Measurements from ENCODE around the gene LSM14A.

LSM14A gene

DNA sequence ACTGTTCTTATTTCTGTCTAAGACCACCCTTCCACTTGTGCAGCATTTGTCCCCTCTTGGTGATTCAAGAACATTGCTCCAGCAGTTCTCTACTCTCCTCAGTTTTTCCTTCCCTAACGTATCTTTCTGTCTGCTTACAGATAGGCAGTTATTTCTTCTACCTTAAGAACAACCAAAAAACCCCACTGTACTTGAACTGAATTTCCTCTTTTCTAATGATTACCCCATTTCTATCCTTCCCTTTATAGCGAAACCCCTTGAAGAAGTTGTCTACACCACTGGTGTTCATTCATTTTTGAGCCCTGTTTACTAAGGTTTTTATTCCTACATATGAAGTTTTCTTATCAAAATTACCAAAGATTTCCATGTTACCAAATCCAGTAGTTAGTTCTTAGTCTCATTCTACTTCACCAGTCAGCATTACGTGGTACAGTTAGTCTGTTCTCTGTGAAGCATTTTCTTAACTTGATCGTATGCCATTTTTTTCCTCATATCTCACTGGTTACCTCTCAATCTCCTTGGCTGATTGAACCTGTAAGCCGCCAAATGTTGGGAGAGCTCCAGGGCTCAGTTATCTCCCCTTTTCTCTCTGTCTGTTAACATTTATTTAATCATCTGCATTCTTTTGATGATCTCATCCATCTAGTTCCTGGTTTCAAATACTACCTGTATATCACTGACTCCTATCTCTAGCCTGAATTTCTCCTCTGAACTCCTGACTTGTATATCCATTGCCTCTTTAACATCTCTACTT lies 9.0 kb downstream of the LSM14A start:
- H3K4me2 ChIP-seq (ENCODE audit: low read depth, low read length), result no peak overlapping the region
- 0 out of 2 replicates have a peak, but pooled peaks cover 7% of the 10 kb centered on the region for H3K4me1 ChIP-seq (ENCODE audit: low read length)
- H3K4me3 ChIP-seq (ENCODE audit: low read length), result no peak overlapping the region
- no peaks in the 10 kb centered on the region for H3K27me3 ChIP-seq (replicated peaks; ENCODE audit: insufficient read depth, low read length)
- peaks cover 4% of the 10 kb centered on the region; the same call in 1 of the 2 replicates for H3F3A ChIP-seq (ENCODE audit: insufficient read depth, low read length)
- no peaks in the 10 kb centered on the region for H3K9me2 ChIP-seq (replicated peaks; ENCODE audit: insufficient read depth, low read length)
- no peak overlapping the region for H3K27ac ChIP-seq (ENCODE audit: low read length)
- H3K79me2 ChIP-seq (ENCODE audit: low read length), result peaks cover 100% of the 10 kb centered on the region
- peaks cover 64% of the 10 kb centered on the region for H4K20me1 ChIP-seq (ENCODE audit: insufficient read depth, low read length)
- no peak overlapping the region for H2AFZ ChIP-seq (ENCODE audit: low read length)
- no peak for DNase-seq
- TF ChIP-seq EZH2 (optimal IDR thresholded peaks at IDR 0.05; ENCODE audit: low read depth, low read length) (no peak), EZH2phosphoT487 (IDR thresholded peaks at IDR 0.05; ENCODE audit: low read length) (no peak)
- TF ChIP-seq, protein P1, sequence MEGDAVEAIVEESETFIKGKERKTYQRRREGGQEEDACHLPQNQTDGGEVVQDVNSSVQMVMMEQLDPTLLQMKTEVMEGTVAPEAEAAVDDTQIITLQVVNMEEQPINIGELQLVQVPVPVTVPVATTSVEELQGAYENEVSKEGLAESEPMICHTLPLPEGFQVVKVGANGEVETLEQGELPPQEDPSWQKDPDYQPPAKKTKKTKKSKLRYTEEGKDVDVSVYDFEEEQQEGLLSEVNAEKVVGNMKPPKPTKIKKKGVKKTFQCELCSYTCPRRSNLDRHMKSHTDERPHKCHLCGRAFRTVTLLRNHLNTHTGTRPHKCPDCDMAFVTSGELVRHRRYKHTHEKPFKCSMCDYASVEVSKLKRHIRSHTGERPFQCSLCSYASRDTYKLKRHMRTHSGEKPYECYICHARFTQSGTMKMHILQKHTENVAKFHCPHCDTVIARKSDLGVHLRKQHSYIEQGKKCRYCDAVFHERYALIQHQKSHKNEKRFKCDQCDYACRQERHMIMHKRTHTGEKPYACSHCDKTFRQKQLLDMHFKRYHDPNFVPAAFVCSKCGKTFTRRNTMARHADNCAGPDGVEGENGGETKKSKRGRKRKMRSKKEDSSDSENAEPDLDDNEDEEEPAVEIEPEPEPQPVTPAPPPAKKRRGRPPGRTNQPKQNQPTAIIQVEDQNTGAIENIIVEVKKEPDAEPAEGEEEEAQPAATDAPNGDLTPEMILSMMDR (IDR thresholded peaks at IDR 0.05; ENCODE audit: low read length), result no peak
- H3K9me3 ChIP-seq (replicated peaks; ENCODE audit: insufficient read depth, low read length), result no peaks in the 10 kb centered on the region
- no peak overlapping the region for H3K9ac ChIP-seq (ENCODE audit: low read length)
- H3K36me3 ChIP-seq (replicated peaks; ENCODE audit: insufficient read depth, low read length), result no peaks in the 10 kb centered on the region; the same call in 1 of the 2 replicates

DNA sequence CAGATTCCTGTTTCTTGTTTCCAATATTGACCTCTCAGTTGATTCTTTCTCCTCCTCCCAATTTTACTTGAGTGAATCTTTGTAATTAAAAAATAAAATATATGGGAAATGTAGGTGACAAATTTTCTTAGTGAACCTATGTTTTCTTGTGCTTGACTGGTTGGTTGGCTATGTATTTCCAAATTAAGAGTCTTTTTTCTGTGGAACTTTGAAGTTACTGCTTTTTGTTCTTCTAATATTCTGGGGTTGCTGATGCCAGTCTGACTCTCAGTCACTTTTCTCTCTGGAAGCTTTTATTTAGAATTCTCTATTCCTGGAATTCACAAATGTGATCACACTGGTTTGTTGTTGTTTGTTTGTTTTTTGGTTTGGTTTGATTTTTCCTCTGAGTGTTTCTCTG lies 9.8 kb downstream of the LSM14A start:
- Histone ChIP-seq H3K4me1 (ENCODE audit: low read length) (no peaks in the 10 kb centered on the region), H3K27me3 (replicated peaks; ENCODE audit: insufficient read depth, low read length) (no peaks in the 10 kb centered on the region), H3K9me2 (replicated peaks; ENCODE audit: insufficient read depth, low read length) (no peaks in the 10 kb centered on the region), H3K9ac (ENCODE audit: low read length) (no peak overlapping the region), H3K4me3 (ENCODE audit: low read length) (no peak overlapping the region), H3F3A (ENCODE audit: insufficient read depth, low read length) (peaks cover 4% of the 10 kb centered on the region; the same call in 1 of the 2 replicates), H3K4me2 (ENCODE audit: low read depth, low read length) (no peak overlapping the region), H3K36me3 (replicated peaks; ENCODE audit: insufficient read depth, low read length) (no peaks in the 10 kb centered on the region), H2AFZ (ENCODE audit: low read length) (no peak overlapping the region), H3K9me3 (replicated peaks; ENCODE audit: insufficient read depth, low read length) (no peaks in the 10 kb centered on the region), H3K79me2 (ENCODE audit: low read length) (peaks cover 100% of the 10 kb centered on the region), H3K27ac (ENCODE audit: low read length) (no peak overlapping the region), H4K20me1 (ENCODE audit: insufficient read depth, low read length) (peaks cover 63% of the 10 kb centered on the region)
- no peak for TF ChIP-seq EZH2 (optimal IDR thresholded peaks at IDR 0.05; ENCODE audit: low read depth, low read length)
- TF ChIP-seq, protein P1 (IDR thresholded peaks at IDR 0.05; ENCODE audit: low read length), result no peak
- TF ChIP-seq EZH2phosphoT487 (IDR thresholded peaks at IDR 0.05; ENCODE audit: low read length), result no peak
- DNase-seq, result no peak

DNA sequence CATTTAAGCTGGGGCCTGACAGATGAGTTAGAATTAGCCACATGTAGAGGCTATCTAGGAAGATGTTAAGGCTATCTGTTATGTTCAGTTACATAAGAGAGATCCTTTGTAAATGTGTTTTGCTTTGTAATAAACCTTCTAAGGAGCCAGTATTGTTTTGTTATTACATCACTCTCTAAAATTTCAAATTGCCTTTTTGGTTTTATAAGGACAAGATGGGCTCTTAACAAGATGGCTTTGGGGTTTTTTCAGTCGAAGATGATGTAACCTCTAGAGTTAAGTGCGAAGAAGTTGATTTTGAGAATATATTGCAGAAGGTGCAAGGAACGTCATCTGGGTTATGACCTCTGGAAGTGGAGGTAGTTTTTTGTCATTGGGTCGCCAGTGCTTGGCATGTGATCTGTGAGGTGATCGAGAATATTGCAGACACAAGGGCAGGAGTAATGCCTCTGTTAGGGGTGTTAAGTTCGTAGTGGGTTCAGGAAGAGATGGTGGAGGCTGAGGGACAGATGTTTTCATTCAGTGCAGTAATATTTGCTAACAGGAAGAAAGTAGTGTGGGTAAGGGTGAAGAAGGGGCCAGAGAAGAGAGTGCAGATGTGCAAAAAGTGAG lies 12.7 kb downstream of the LSM14A start:
- H3K36me3 ChIP-seq (replicated peaks; ENCODE audit: insufficient read depth, low read length), result no peaks in the 10 kb centered on the region
- no peaks in the 10 kb centered on the region for H3K4me1 ChIP-seq (ENCODE audit: low read length)
- no peak overlapping the region for H3K4me2 ChIP-seq (ENCODE audit: low read depth, low read length)
- no peak overlapping the region for H2AFZ ChIP-seq (ENCODE audit: low read length)
- H3F3A ChIP-seq (ENCODE audit: insufficient read depth, low read length), result peaks cover 4% of the 10 kb centered on the region; the same call in 1 of the 2 replicates
- H3K9me3 ChIP-seq (replicated peaks; ENCODE audit: insufficient read depth, low read length), result no peaks in the 10 kb centered on the region
- no peak for DNase-seq
- peaks cover 73% of the 10 kb centered on the region for H4K20me1 ChIP-seq (ENCODE audit: insufficient read depth, low read length)
- H3K9me2 ChIP-seq (replicated peaks; ENCODE audit: insufficient read depth, low read length), result no peaks in the 10 kb centered on the region
- H3K9ac ChIP-seq (ENCODE audit: low read length), result no peak overlapping the region
- H3K27me3 ChIP-seq (replicated peaks; ENCODE audit: insufficient read depth, low read length), result no peaks in the 10 kb centered on the region
- H3K4me3 ChIP-seq (ENCODE audit: low read length), result no peak overlapping the region
- H3K27ac ChIP-seq (ENCODE audit: low read length), result no peak overlapping the region
- no peak for TF ChIP-seq EZH2 (optimal IDR thresholded peaks at IDR 0.05; ENCODE audit: low read depth, low read length)
- no peak for TF ChIP-seq EZH2phosphoT487 (IDR thresholded peaks at IDR 0.05; ENCODE audit: low read length)
- TF ChIP-seq, protein P1 (IDR thresholded peaks at IDR 0.05; ENCODE audit: low read length), result no peak
- H3K79me2 ChIP-seq (ENCODE audit: low read length), result peaks cover 100% of the 10 kb centered on the region

Measured in MM.1S (cell line).